ENCODE data around the gene CD226.

Gene CD226

GRCh38 chr18:69945220-69946114 lies 2.2 kb downstream of the CD226 start:
- TF ChIP-seq RARB (CRISPR knock-in tag; IDR thresholded peaks at IDR 0.05) (no peak), ZC3H10 (CRISPR knock-in tag; IDR thresholded peaks at IDR 0.05) (no peak), BACH2 (CRISPR knock-in tag; IDR thresholded peaks at IDR 0.05; ENCODE audit: borderline replicate concordance) (no peak), ISL1 (CRISPR knock-in tag; IDR thresholded peaks at IDR 0.05) (no peak)
- TF ChIP-seq, protein P1, sequence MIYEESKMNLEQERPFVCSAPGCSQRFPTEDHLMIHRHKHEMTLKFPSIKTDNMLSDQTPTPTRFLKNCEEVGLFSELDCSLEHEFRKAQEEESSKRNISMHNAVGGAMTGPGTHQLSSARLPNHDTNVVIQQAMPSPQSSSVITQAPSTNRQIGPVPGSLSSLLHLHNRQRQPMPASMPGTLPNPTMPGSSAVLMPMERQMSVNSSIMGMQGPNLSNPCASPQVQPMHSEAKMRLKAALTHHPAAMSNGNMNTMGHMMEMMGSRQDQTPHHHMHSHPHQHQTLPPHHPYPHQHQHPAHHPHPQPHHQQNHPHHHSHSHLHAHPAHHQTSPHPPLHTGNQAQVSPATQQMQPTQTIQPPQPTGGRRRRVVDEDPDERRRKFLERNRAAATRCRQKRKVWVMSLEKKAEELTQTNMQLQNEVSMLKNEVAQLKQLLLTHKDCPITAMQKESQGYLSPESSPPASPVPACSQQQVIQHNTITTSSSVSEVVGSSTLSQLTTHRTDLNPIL (CRISPR knock-in tag; IDR thresholded peaks at IDR 0.05; ENCODE audit: low read depth) = no peak
- TF ChIP-seq, protein P2, sequence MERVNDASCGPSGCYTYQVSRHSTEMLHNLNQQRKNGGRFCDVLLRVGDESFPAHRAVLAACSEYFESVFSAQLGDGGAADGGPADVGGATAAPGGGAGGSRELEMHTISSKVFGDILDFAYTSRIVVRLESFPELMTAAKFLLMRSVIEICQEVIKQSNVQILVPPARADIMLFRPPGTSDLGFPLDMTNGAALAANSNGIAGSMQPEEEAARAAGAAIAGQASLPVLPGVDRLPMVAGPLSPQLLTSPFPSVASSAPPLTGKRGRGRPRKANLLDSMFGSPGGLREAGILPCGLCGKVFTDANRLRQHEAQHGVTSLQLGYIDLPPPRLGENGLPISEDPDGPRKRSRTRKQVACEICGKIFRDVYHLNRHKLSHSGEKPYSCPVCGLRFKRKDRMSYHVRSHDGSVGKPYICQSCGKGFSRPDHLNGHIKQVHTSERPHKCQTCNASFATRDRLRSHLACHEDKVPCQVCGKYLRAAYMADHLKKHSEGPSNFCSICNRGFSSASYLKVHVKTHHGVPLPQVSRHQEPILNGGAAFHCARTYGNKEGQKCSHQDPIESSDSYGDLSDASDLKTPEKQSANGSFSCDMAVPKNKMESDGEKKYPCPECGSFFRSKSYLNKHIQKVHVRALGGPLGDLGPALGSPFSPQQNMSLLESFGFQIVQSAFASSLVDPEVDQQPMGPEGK (CRISPR knock-in tag; IDR thresholded peaks at IDR 0.05; ENCODE audit: borderline replicate concordance) = no peak
- no peak for ATAC-seq

DNA sequence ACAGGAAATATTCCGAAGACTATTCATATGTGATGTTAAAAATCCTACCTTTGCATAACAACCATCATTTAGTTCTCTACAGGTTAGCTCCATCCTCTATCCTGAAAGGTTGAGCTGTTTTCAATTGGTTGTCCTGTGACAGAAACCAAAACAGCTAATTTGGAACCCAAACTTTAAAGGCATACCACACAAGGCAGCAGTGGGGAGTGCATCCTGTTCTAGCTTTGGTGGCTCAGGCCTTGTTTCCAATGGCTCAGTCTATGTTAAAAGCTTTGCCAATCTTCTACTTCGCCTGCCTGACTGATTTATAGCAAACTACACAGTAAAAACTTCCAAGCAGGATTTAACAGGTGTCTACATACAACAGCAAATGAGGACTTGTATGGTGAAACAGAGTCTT lies 3.2 kb downstream of the CD226 start:
- TF ChIP-seq BACH2 (CRISPR knock-in tag; IDR thresholded peaks at IDR 0.05; ENCODE audit: borderline replicate concordance) (no peak), ZFP30 (CRISPR knock-in tag; IDR thresholded peaks at IDR 0.05) (no peak), ZFP3 (CRISPR knock-in tag; IDR thresholded peaks at IDR 0.05) (no peak), ISL1 (CRISPR knock-in tag; IDR thresholded peaks at IDR 0.05) (no peak), PPARA (CRISPR knock-in tag; IDR thresholded peaks at IDR 0.05; ENCODE audit: borderline replicate concordance) (no peak), ZC3H10 (CRISPR knock-in tag; IDR thresholded peaks at IDR 0.05) (no peak), OSR1 (CRISPR knock-in tag; IDR thresholded peaks at IDR 0.05) (no peak), ARNTL (CRISPR knock-in tag; IDR thresholded peaks at IDR 0.05; ENCODE audit: borderline replicate concordance, low read depth) (no peak)
- TF ChIP-seq, protein P3, sequence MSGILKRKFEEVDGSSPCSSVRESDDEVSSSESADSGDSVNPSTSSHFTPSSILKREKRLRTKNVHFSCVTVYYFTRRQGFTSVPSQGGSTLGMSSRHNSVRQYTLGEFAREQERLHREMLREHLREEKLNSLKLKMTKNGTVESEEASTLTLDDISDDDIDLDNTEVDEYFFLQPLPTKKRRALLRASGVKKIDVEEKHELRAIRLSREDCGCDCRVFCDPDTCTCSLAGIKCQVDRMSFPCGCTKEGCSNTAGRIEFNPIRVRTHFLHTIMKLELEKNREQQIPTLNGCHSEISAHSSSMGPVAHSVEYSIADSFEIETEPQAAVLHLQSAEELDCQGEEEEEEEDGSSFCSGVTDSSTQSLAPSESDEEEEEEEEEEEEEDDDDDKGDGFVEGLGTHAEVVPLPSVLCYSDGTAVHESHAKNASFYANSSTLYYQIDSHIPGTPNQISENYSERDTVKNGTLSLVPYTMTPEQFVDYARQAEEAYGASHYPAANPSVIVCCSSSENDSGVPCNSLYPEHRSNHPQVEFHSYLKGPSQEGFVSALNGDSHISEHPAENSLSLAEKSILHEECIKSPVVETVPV (CRISPR knock-in tag; IDR thresholded peaks at IDR 0.05) = no peak
- TF ChIP-seq, protein P1 (CRISPR knock-in tag; IDR thresholded peaks at IDR 0.05; ENCODE audit: low read depth) = no peak
- ATAC-seq = no peak

DNA sequence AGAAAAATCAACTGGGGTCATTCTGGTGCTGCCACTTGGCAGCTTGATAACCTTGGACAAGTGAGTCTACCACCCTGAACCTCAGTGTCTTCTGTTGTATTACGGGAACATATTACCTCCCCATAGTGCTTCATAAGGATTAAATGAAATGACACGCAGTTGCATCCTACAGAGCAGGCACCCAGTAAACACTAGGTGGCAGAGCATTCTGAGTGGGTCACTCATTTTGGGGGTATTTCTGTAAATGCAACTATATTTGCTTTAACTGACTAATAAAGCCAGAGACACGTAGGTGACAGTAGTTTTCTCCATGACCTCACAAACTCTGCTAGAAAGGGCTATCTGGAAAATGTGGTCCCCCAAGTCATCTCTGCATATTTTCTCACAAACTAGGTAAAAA lies 4.7 kb downstream of the CD226 start:
- no peak for ATAC-seq
- TF ChIP-seq, protein P2 (CRISPR knock-in tag; IDR thresholded peaks at IDR 0.05; ENCODE audit: borderline replicate concordance) = no peak
- no peak for TF ChIP-seq ZNF8 (CRISPR knock-in tag; IDR thresholded peaks at IDR 0.05)
- TF ChIP-seq, protein P3 (CRISPR knock-in tag; IDR thresholded peaks at IDR 0.05) = no peak
- no peak for TF ChIP-seq OSR1 (CRISPR knock-in tag; IDR thresholded peaks at IDR 0.05)
- no peak for TF ChIP-seq TOX (CRISPR knock-in tag; IDR thresholded peaks at IDR 0.05; ENCODE audit: borderline replicate concordance)
- TF ChIP-seq, protein P1 (CRISPR knock-in tag; IDR thresholded peaks at IDR 0.05; ENCODE audit: low read depth) = no peak
- no peak for TF ChIP-seq ZFP3 (CRISPR knock-in tag; IDR thresholded peaks at IDR 0.05)
- no peak for TF ChIP-seq ISL1 (CRISPR knock-in tag; IDR thresholded peaks at IDR 0.05)
- no peak for TF ChIP-seq ESRRG (CRISPR knock-in tag; IDR thresholded peaks at IDR 0.05)
- TF ChIP-seq SNAI2 (CRISPR knock-in tag; IDR thresholded peaks at IDR 0.05) = no peak
- no peak for TF ChIP-seq PPARA (CRISPR knock-in tag; IDR thresholded peaks at IDR 0.05; ENCODE audit: borderline replicate concordance)
